Measurements from ENCODE around the gene LAPTM5. TPM values are rescaled to one million over a fixed set of nuclear protein-coding genes. Genes with fewer than 3 reads are reported as not detected.

Gene LAPTM5
- total RNA-seq, 1 experiment from 2014 or later, result 0.15 TPM

GRCh38 chr1:30779294-30780071, 21.9 kb upstream of the LAPTM5 start:
- no peak overlapping the region for H3K4me2 ChIP-seq (ENCODE audit: insufficient read depth, insufficient read length, low read length)

More at GRCh38 chr1:30779294-30780071, 21.9 kb upstream of the LAPTM5 start:
- H3K9ac ChIP-seq (ENCODE audit: extremely low read depth, insufficient read length, low read length), result no peak overlapping the region
- H3K4ac ChIP-seq (ENCODE audit: low read depth, low read length), result no peak overlapping the region
- H3K23ac ChIP-seq (ENCODE audit: insufficient read length, low read depth, low read length), result no peak overlapping the region
- no peak overlapping the region for H3K14ac ChIP-seq (ENCODE audit: insufficient read depth, low read length)
- H3K79me2 ChIP-seq (ENCODE audit: insufficient read depth, low read length), result no peaks in the 10 kb centered on the region
- no peaks in the 10 kb centered on the region; the same call in 1 of the 2 replicates for H3K27me3 ChIP-seq (ENCODE audit: insufficient read depth, low read length)
- no peaks in the 10 kb centered on the region for H3K36me3 Mint-ChIP-seq (ENCODE audit: insufficient read depth in 1 of 3, low read depth in 3 of 3)
- peak; percentile 97 for TF ChIP-seq CTCF (conservative IDR thresholded peaks at IDR 0.05)
- no peak overlapping the region for H2BK15ac ChIP-seq (ENCODE audit: low read depth, low read length)
- DNase-seq, result peak; percentile 92
- H3K4me3 Mint-ChIP-seq, result no peak overlapping the region
- no CpG with 5 or more reads among the region's 12 CpGs for WGBS (ENCODE audit: extremely low coverage, insufficient read length, low lambda C conversion rate)
- peaks cover 10 to 19% of the 10 kb centered on the region in 2 experiments for H3K4me1 Mint-ChIP-seq
- H3K18ac ChIP-seq (ENCODE audit: insufficient read length, low read depth, low read length), result no peak overlapping the region
- H4K8ac ChIP-seq (replicated peaks; ENCODE audit: insufficient read length, low read depth, low read length), result no peak overlapping the region
- no peak overlapping the region for H2BK20ac ChIP-seq (ENCODE audit: low read depth, low read length, poor library complexity, severe bottlenecking)
- H3K9me3 ChIP-seq (ENCODE audit: control insufficient read depth, low read depth, low read length), result no peaks in the 10 kb centered on the region
- H3K27me3 Mint-ChIP-seq (ENCODE audit: low read depth), result peaks cover 18% of the 10 kb centered on the region
- no peak overlapping the region for H3K27ac ChIP-seq (ENCODE audit: insufficient read length, low read depth, low read length)
- H2BK12ac ChIP-seq (ENCODE audit: insufficient read length, low read depth, low read length), result no peak overlapping the region
- H3K56ac ChIP-seq (ENCODE audit: insufficient read length, low read depth, low read length), result no peak overlapping the region
- H3K9me3 Mint-ChIP-seq, result no peaks in the 10 kb centered on the region
- no peak overlapping the region for H3T11ph ChIP-seq (ENCODE audit: low read length)
- no peak overlapping the region for H4K5ac ChIP-seq (ENCODE audit: insufficient read length, low read depth, low read length)
- no peak overlapping the region for H3K27ac Mint-ChIP-seq
- H2BK5ac ChIP-seq (ENCODE audit: insufficient read length, low read length), result no peak overlapping the region
- no peaks in the 10 kb centered on the region for H4K20me1 ChIP-seq (ENCODE audit: control insufficient read depth, insufficient read depth, insufficient read length)
- no peaks in the 10 kb centered on the region for H3K79me1 ChIP-seq (ENCODE audit: insufficient read depth, low read depth, low read length, poor library complexity, severe bottlenecking)
- H2BK120ac ChIP-seq (ENCODE audit: low read depth, low read length, poor library complexity, severe bottlenecking), result no peak overlapping the region
- H3K23me2 ChIP-seq (ENCODE audit: insufficient read length, low read depth, low read length, poor library complexity, severe bottlenecking), result peaks cover 4% of the 10 kb centered on the region
- no peak overlapping the region for H2AK5ac ChIP-seq (ENCODE audit: insufficient read length, low read length)
- no peak overlapping the region for H2AFZ ChIP-seq (ENCODE audit: low read length)
- H3K4me1 ChIP-seq (ENCODE audit: insufficient read depth, low read length), result no peaks in the 10 kb centered on the region
- H4K91ac ChIP-seq (ENCODE audit: insufficient read length, low read depth, low read length), result no peak overlapping the region
